RWPE1 (cell line): ENCODE data around the gene POU6F2.

ENCODE experiments used
- CTCF ChIA-PET: fragments of 350-600 bp; sonication (Branson Sonifier 250); formaldehyde crosslinking; extraction: SDS; loops from one replicate; lab custom pipeline; 2021; lab: Yijun Ruan, JAX
- POLR2A ChIA-PET: fragments of 400-600 bp; formaldehyde crosslinking; extraction: SDS; loops from one replicate; lab custom pipeline; 2020; ENCODE audit warnings: antibody characterized with exemption; ENCODE audit not compliant: low non-redundant PET; lab: Yijun Ruan, JAX
- DNase-seq: peaks from one replicate; pipeline ENCODE4 v3.0.0; 2012; ENCODE audit warnings: low spot score
- H3K27ac ChIP-seq: fragments of 450-650 bp; 2 replicates; pipeline ENCODE4 v1.5.1; 2017
- TF ChIP-seq, protein P1 (sequence below): fragments of 450-650 bp; conservative IDR thresholded peaks from 2 replicates; pipeline ENCODE4 v1.5.1; 2017; ENCODE audit warnings: low read depth, mild to moderate bottlenecking

POU6F2 gene

DNA sequence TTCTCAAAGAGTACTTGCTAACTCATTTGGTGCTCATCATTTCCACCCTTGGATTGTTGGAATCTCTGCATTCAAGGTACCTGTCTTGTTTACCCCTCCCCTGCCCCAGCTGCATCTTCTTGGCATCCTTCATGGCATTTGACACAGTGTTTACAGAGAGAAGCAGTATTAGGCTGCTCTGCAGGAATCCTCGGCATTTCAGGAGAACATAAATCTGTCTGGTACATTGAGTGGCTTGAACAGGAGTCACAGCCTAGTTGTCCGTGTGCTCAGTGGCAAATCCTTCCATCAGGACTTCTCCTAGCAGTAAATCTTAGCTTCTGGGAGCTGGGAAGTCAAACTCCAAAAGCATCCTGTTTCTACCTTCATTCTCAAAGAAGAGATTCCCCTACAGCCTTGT lies 451.7 kb downstream of the POU6F2 start:
- DNase-seq = no peak
- ChIA-PET CTCF (no interaction called here), POLR2A (no interaction called here)
- H3K27ac ChIP-seq = no peak overlapping the region
- TF ChIP-seq, protein P1, sequence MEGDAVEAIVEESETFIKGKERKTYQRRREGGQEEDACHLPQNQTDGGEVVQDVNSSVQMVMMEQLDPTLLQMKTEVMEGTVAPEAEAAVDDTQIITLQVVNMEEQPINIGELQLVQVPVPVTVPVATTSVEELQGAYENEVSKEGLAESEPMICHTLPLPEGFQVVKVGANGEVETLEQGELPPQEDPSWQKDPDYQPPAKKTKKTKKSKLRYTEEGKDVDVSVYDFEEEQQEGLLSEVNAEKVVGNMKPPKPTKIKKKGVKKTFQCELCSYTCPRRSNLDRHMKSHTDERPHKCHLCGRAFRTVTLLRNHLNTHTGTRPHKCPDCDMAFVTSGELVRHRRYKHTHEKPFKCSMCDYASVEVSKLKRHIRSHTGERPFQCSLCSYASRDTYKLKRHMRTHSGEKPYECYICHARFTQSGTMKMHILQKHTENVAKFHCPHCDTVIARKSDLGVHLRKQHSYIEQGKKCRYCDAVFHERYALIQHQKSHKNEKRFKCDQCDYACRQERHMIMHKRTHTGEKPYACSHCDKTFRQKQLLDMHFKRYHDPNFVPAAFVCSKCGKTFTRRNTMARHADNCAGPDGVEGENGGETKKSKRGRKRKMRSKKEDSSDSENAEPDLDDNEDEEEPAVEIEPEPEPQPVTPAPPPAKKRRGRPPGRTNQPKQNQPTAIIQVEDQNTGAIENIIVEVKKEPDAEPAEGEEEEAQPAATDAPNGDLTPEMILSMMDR = no peak

- DNase-seq = no peak
- TF ChIP-seq, protein P1 = no peak
- ChIA-PET CTCF (no interaction called here), POLR2A (no interaction called here)
- H3K27ac ChIP-seq = no peak overlapping the region
These were observed 452.7 kb downstream of the POU6F2 start for GRCh38 chr7:39430441-39430840.

- DNase-seq = no peak
- H3K27ac ChIP-seq = no peak overlapping the region
- POLR2A ChIA-PET = no interaction called here
- TF ChIP-seq, protein P1 = no peak
- CTCF ChIA-PET = no interaction called here
These were observed 453.4 kb downstream of the POU6F2 start for GRCh38 chr7:39430909-39431641.

- DNase-seq = no peak
- POLR2A ChIA-PET = no interaction called here
- TF ChIP-seq, protein P1 = no peak
- CTCF ChIA-PET = no interaction called here
- no peak overlapping the region for H3K27ac ChIP-seq
These were observed 454.7 kb downstream of the POU6F2 start for GRCh38 chr7:39432368-39432767.

GRCh38 chr7:39432807-39433416 lies 455.2 kb downstream of the POU6F2 start:
- no peak overlapping the region for H3K27ac ChIP-seq
- POLR2A ChIA-PET = no interaction called here
- CTCF ChIA-PET = no interaction called here
- no peak for DNase-seq
- TF ChIP-seq, protein P1 = no peak

DNA sequence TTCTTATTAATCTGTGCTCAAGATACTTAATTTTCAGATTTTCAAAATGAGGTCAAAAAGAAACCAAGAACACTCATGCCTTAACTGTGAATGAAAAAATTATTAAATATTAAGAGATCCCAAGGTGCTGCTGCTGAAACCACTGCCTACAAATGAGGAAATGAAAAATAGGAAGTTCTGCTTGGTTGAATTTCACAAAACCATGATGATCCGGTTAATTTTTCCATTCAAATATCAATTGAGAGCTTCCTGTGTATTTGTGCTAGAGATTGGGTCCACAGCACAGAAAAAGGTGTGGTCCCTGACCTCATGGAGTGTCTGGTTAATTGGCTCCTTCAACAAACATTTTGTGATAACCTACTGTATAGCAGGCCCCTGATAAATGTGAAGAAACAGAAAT lies 455.8 kb downstream of the POU6F2 start:
- H3K27ac ChIP-seq = no peak overlapping the region
- DNase-seq = no peak
- POLR2A ChIA-PET = no interaction called here
- CTCF ChIA-PET = no interaction called here
- TF ChIP-seq, protein P1 = no peak
